GM19455 (cell line): ENCODE results near the gene TOX4.
A peak's percentile ranks its signal among the peaks of the same experiment; 100 is the strongest.
"Not testable (repeated sequence)": the region's sequence is repeated elsewhere in the genome, so short reads cannot be mapped to it uniquely, and the experiment has no call there.

Source experiments
- ATAC-seq: cut with Tn5 transposase; IDR thresholded peaks from one replicate; pipeline ENCODE4 v1.9.1; 2021; ENCODE audit not compliant: unreplicated experiment

The TOX4 gene

DNA sequence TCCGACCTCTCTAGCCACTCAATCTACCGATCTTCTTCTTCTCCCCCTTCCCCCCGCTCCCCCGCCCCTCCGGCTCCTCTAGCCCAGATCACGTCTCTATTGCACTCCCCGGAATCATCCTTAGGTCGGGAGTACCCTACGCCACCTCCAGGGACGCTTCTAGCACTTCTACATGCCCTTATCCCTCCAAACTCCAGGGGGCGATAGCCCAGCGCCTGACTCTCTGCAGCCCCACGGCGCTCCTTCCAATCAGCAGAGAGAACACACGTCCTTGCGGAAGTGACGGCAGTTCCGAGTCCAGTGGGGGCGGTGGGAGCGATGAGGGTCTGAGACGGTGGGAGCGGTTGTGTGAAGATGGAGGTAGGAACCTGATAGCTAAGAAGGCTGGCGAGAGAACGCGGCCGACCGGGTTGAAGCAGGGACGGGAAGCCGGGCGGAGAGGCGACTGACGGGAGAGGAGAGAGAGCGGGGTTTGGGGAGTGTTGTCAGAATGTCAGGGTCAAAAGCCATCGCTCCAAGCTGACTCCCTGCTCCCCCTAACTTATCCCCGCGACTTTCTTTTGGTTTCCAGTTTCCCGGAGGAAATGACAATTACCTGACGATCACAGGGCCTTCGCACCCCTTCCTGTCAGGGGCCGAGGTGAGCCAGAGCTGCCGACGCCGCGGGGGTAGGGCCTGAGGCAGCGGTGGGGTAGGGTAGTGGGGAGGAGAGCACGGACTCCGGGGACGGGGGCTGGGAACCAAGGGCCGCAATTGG is at the start of gene TOX4, which contains the start of gene RAB2B:
TSS of gene TOX4 (plus strand) at position 271 of the 757 bp plus-strand sequence. CDS start at position 355, 84 bp downstream.
TSS of gene RAB2B (minus strand) at position 35 of the 757 bp plus-strand sequence. CDS start 87 bp downstream, outside the sequence.
- peak; percentile 98 for ATAC-seq

DNA sequence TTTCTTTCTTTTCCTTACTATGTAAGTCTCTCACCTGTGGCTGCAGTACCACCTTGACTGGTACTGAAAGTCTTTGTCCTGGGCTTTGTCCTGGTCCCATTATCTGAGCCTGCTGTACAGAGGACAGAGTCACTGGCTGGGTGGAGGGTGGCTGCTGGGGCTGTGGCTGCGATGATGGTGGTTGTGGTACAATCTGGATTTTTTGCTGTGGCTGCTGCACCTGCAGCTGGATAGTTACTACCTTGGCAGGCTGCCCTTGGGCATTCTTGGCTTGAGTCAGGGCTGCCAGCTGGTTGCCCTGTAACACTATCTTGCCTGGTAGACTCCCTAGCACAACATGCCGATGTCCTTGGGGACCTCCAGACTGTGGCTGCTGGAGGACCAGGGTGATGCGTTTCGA is 48.1 kb upstream of the TOX4 start:
- no peak for ATAC-seq

DNA sequence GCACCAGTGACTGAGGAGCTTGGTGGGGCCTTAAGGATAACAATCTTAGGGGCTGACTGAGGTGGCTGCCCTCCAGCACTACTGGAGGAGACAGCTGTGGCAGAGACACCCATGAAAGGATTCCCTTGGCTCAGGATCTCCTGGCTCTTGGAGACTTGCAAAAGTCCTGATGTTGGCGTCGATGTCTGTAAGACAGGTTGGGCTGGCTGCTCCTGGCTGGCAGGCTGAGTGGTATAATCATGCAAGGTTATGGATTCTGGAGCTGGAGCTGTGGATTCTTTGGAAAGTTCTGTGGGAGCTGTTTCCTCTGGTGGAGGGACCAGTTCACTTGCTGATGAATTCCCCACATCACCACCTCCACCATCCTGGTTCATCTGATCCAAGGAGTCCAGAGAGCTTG is 45.9 kb upstream of the TOX4 start:
- ATAC-seq, result no peak

DNA sequence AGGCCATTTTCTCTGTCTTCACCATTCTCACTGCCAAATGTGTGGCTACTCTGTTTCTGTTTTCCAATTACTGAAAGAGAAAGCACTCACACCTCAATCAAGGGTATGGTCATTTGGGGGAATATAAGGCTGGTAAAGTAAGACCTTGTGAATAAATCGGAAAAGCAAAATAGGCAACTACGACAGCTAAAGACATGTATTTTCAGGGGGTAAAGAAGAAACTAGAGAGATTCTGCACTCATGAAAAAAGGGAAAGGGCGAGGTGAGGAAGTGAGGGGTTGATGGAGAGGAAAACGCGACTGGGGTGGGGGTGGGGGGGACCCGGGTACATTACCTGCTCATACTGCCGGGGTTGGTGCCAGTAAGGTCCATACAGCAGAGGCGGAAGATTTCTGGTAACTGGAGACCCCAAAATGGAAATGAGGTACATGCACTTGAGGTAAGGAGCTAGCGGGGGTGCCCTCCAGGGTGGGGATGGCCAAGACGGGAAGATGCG is 40.4 kb upstream of the TOX4 start:
- no peak for ATAC-seq

DNA sequence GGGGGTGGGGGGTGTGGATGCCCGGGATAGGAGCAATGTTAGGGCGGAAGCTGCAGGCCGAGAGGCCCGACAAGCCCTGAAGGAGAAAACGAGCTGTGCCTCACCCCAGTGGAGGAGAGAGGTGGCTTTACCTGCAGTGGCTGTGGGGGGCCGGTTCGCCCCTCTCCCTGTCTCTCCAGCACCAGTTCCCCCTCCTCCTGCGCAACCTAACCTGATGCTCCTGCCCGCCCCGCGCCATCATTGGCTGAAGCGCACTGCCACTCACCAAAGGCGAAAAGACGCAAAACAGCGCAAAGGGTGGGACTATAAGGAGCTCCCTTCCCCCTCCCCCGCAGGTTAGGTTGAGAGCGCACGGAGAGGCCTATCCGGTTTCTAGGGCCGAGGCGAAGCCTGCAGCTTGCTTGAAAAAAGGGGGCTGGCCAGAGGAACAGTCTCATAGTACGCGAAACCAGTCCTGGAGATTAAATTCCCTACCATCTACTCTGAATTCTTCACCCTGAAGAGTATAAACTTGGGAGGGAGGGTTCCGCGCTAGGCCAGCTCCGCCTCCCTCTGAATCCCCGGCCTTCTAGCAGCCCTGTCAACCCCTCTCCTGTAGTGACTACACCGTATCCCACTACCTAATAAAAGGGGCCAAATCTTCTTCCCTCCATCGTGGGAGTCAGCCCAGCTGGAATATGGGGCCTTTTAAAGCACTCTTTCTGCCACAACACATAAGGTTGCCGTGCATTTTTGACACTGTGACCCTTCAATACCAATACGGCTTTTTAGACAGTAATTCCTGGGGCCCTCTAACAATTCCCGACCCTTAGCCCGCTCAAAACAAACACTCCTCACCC is 39.7 kb upstream of the TOX4 start:
- ATAC-seq, result peak; percentile 97

DNA sequence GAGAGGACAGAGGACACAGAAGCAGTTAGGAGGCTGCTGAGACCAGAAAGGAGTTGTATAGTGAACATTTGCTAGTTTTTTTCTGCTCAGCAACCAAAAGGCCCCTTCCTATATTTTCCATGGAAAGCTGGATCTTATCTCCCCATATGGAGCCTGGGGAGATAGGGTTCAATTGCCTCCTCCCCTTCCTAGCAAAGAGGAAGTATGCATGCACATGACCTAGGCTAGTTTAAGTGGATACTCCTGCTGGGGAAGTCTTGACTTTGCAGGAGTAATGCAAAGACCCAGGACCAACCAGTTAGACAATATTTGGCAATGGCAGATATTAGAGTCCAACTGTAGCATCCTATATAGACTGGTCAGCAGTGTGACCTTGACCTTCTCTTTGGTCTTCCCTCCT is 36.1 kb upstream of the TOX4 start:
- ATAC-seq, result no peak

GRCh38 chr14:21442657-21443056 is 34.3 kb upstream of the TOX4 start:
- not testable (repeated sequence) for ATAC-seq

DNA sequence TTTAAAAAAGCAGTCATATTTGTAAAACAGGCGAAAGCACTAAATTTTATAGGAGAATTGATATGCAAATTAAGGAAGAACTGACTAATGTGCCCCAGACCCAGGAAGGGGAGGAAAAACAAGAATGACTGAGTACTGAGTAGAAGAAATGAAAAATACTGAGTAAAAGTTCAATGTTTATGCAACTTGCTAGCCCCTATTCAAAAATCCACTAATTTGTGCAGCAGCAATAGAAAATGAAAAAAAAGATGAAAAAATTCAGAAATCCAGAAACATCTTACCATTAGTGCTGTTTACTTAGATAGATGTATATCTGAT is 27.1 kb upstream of the TOX4 start:
- ATAC-seq, result no peak

DNA sequence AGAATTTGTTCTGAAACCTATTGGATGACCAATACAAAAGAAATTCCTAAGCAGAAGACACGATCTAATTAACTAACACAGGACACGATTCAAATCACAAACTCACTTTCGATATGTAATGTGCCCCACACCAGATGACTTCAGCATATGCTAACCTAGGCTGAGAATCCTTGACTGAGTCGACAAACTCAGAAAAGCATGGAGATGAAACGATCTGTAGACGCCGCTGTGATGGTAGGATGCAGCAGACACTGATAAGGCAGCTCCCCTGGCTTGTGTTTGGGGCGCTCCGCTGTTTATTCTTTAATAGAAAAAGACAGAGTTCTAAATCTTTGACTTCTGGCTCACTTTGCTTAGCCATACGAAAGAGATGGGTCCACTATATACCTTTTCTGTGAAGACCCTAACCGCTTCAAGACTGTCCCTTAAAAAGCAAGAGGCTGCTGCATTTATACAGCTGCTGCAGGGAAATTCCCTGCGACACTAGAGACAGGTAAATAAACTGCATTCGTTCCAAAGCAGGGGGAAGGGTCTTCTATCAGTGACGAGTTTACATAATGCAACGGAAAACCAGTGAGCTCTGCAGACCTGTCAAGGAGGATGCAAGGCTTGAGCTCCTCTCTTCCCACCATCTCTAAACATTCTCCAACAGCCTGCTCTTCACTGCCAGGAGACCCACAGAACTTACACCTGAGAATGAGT is 22.0 kb upstream of the TOX4 start:
- ATAC-seq, result no peak

- peak; percentile 14 for ATAC-seq
Measured at GRCh38 chr14:21455592-21455911, 21.4 kb upstream of the TOX4 start.

DNA sequence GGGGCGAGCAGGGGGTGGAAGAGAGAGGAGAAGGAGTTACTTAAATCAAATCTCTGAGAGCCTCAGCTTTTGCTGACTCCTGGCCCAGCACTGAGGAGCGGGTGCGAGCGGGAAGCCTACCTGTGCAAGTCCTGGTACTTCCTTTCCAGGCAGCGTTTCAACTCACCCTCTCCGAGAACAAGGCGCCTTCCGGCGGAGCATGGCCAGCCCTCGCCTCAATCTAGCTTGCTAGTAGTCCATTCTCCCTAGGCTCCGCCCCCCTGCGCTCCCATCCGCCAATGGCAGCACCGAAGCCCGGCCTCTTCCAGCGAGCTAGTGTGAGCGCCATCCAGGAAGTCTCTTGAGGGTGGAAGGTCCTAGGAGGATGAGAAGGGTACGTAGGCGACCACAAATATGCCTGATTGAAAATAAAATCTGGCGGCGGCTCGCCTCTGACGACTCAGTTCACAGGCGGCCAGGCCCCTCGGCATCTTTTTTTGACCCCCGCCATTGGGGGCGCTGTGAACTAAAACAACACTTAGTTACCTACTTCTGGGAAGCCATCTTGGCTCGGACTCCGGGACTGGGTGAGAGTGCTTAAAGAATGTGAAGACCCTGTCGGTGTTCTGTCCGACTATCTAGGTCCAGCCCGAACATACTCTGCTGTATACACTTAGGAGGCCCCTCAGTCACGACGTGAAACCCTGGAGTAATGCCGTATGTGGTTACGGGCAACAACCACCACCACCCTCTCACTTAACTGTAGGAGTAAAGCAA is 20.9 kb upstream of the TOX4 start, which contains the start of gene CHD8:
TSS of gene CHD8 (minus strand) at position 212 of the 756 bp plus-strand sequence. CDS start 24,480 bp downstream, outside the sequence.
- ATAC-seq, result peak; percentile 96

DNA sequence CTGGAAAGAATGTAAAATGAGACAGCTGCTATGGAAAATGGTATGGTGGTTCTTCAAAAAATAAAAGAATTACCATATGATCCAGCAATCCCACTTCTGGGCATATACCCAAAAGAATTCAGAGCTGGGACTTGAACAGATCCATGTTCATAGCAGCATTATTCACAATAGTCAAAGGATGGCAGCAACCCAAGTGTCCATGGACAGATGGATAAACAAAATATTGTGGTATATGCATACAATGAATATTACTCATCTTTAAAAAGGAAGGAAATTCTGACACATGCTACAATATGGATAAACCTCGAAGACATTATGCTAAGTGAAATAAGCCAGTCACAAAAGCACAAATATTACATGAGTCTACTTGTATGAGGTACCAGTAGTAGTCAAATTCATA is 9.4 kb upstream of the TOX4 start:
- ATAC-seq, result no peak

DNA sequence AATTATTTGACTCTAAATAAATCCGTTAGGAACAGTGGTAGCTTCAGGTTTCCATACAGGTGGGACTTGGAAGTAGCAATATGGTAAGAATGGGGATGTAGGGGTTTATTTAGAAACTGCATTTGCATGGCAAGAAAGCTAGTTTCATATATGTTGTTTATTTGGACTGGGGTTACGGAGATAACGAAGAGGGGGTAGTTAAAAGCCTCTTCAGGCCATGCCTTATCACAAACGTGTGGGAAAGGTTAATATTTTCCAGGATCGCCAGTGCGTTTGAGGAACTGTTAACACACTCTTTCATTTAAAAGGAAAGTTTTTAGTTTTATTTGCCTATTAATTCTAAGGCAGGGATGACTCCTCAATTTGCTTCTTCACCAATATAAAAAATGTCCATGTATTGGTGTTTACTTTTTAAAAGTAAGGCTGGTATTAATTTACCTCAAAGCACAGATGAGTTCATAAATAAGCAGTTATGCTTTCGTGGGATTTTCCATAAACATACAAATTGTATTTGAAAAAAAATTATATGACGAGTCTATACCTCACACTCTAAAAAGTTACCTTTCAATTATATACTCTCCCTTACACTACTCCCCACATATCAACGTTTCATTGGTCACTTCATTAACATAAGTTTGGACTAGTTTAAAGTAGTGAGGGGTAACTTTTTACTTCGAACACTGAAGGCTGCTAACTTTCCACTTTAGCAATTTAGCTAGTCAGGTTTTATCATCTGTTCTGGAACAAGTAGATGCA is 1.1 kb upstream of the TOX4 start:
- ATAC-seq, result no peak

GRCh38 chr14:21476523-21476924 is 471 bp upstream of the TOX4 start:
- peak; percentile 30 for ATAC-seq

- ATAC-seq, result no peak
Measured at GRCh38 chr14:21486640-21487087, 9.7 kb downstream of the TOX4 start.

DNA sequence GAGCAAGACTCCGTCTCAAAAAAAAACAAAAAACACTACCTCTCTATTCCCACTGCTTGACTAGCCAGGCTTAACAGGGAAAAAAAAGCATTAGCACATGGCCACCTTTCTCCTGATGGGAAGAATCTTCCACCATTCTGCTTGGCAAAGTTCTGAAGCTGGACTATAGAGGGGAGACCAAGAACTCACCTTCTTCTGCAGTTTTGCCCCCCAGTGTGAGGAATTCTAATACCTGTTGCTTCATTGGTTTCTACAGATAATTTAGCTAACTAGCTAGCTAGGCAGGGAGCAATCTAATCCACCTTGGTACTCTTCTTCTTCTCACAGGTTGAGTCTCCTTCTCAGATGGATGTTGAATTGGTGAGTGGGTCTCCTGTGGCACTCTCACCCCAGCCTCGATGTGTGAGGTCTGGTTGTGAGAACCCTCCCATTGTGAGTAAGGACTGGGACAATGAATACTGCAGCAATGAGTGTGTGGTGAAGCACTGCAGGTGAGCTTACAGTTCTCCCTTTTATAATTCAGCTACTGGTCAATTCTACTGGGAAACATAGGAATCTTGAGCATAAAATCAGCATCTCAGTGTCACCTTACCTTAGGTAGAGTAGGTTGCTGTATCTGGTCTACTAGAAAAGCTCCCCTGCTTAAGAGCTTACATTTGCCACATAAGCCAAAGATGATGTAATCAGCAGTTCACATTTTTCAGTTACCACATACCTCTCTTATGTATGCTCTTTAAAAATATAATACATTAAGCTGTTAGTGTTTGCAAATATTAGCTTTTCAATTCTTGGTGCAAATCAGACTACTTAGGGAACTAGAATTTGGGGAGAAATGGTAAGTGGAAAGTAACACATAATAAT is 18.1 kb downstream of the TOX4 start:
- no peak for ATAC-seq

DNA sequence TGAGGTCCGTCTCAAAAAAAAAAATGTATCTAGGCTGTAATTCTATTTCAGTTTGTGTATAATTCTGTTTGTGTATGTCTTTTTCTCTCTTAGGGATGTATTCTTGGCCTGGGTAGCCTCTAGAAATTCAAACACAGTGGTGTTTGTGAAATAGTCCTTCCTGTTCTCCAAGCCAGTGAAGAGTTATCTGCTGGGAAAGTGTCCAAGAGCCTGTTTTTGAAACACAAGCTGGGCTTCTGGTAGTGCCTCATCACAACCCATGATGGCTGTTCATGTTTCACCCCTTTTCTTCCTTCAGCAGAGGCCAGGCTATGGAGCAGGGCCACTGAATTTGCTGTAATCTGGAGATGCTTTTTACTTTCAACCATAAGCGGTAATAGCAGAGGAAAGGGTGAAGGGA is 19.5 kb downstream of the TOX4 start:
- ATAC-seq, result no peak

DNA sequence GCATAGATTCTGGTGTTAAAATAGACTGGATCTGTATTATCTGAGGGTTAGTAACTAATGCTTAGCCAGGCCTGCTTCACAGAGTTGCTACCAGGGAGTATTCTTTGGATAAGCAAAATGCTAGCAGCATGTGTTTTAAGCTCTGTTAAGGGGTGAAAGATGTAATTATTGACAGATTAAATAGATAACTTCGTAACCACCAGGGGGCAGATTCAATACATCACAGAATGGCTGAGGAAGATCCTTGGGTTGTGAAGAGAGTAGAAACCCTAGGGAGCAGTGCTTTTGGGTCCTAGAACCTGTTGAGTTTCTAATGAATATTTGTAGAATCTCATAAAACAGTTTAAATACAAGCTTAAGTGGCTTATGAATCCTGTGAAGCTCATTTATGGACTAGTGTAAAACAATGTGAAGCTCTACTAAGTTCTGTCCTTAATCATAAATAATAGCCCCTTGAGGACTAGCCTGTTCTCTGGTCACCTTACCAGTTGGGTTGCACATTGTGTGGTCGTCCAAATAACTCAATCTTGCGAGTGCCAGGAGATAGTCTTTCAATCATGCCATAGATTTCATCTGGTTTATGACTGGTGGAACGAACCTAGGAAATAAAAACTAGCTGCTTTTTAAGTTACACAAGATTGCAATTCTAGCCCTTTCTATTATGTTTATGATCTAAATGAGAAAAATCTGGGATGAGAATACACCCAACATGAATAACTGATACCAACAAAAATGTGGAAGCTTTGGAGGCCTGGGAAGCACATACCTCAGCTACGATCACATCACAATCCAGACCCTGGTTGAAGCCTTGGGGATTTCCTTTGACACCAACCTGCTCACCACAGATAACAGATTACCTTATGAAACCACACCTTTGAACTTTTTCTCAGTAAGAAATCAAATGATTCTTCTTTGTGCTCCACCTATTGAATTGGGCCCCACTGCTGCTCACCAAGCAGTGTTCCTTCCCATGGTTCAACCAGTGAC is 21.8 kb downstream of the TOX4 start:
- no peak for ATAC-seq
